HepG2 (cell line): Measurements from ENCODE around the gene GPC3. TPM values are rescaled to one million over a fixed set of nuclear protein-coding genes. Genes with fewer than 3 reads are reported as not detected.

Source experiments
- ATAC-seq: fragments of 200-7000 bp; cut with Tn5 transposase; 3 replicates; pipeline ENCODE4 v1.9.1; 2020; ENCODE audit warnings: mild to moderate bottlenecking, moderate library complexity
- BruUV-seq: library from RNA; stranded (reverse); fragments of 400-500 nt; replicated peaks from 2 replicates; lab custom pipeline; 2021; lab: Mats Ljungman, UMichigan
- CTCF ChIA-PET: fragments of 300-600 bp; formaldehyde crosslinking; extraction: SDS; loops from one replicate; lab custom pipeline; 2021; ENCODE audit warnings: low total read pairs, inconsistent platforms, low intra/inter-chr PET ratio; lab: Yijun Ruan, JAX
- POLR2A ChIA-PET: fragments of 350-600 bp; sonication (Branson Sonifier 250); formaldehyde crosslinking; loops from one replicate; lab custom pipeline; 2020; ENCODE audit warnings: antibody characterized with exemption, inconsistent platforms; lab: Yijun Ruan, JAX
- DNase-seq: peaks from one replicate; pipeline ENCODE4 v3.0.0-alpha.2; 2015; ENCODE audit warnings: low spot score
- FAIRE-seq: peaks from 3 replicates; lab custom pipeline; 2011; peaks lifted over from hg19 to GRCh38; lab: Jason Lieb, UNC
- H2AFZ ChIP-seq: one replicate; pipeline ENCODE4 v1.6.1; 2011; ENCODE audit warnings: low read length, inconsistent platforms
- H3K27ac ChIP-seq: fragments of 300-600 bp; 3 replicates; pipeline ENCODE4 v1.8.0; 2011; ENCODE audit warnings: mixed run types, mild to moderate bottlenecking, mixed read lengths, low read length, inconsistent platforms; ENCODE audit not compliant: insufficient read depth; ENCODE audit errors: extremely low read length
- H3K27me3 ChIP-seq, 2 experiments: fragments of 200-600 bp in 1 of 2; 2 replicates in 1 of 2; 3 replicates in 1 of 2; pipeline versions ENCODE4 v1.6.0 to v1.8.0; 2011; ENCODE audit warnings: low read length in 2 of 2, mild to moderate bottlenecking in 2 of 2, moderate library complexity in 2 of 2, inconsistent platforms in 1 of 2; ENCODE audit not compliant: insufficient read depth in 2 of 2, control insufficient read depth in 1 of 2
- H3K36me3 ChIP-seq, 2 experiments: fragments of 200-600 bp in 1 of 2; replicated peaks in 1 of 2; 2 replicates in 1 of 2; 3 replicates in 1 of 2; pipeline versions ENCODE4 v1.5.1 to v1.8.0; 2011; ENCODE audit warnings: low read length in 2 of 2, inconsistent platforms in 1 of 2; ENCODE audit not compliant: insufficient read depth in 2 of 2, control insufficient read depth in 1 of 2
- H3K4me1 ChIP-seq: 2 replicates; pipeline ENCODE4 v1.5.1; 2012; ENCODE audit warnings: low read length, inconsistent platforms; ENCODE audit not compliant: insufficient read depth
- H3K4me2 ChIP-seq: 2 replicates; pipeline ENCODE4 v1.6.0; 2011; ENCODE audit warnings: low read depth, low read length, inconsistent platforms
- H3K4me3 ChIP-seq, 3 experiments: fragments of 200-600 bp in 1 of 3; sonication (generic), shearing (Covaris generic) in 1 of 3; replicated peaks in 1 of 3; 2 replicates each; pipeline ENCODE4 v1.5.1; 2011 to 2016; ENCODE audit warnings: low read length in 3 of 3, inconsistent platforms in 2 of 3, low read depth in 2 of 3, mild to moderate bottlenecking in 2 of 3, control low read depth in 1 of 3, mixed read lengths in 1 of 3; ENCODE audit not compliant: insufficient read depth in 1 of 3
- H3K79me2 ChIP-seq: one replicate; pipeline ENCODE4 v1.6.1; 2011; ENCODE audit warnings: low read length, inconsistent platforms; ENCODE audit not compliant: insufficient read depth
- H3K9ac ChIP-seq: 2 replicates; pipeline ENCODE4 v1.6.0; 2011; ENCODE audit warnings: mild to moderate bottlenecking, low read depth, low read length, inconsistent platforms; ENCODE audit not compliant: insufficient read depth
- H3K9me3 ChIP-seq: 2 replicates; pipeline ENCODE4 v1.5.1; 2012; ENCODE audit warnings: mild to moderate bottlenecking, low read length
- H4K20me1 ChIP-seq: 2 replicates; pipeline ENCODE4 v1.6.0; 2011; ENCODE audit warnings: inconsistent platforms, mild to moderate bottlenecking, low read length, moderate library complexity; ENCODE audit not compliant: insufficient read depth
- CHD2 ChIP-seq: IDR thresholded peaks from 2 replicates; pipeline ENCODE4 v1.6.1; 2011; ENCODE audit warnings: low read depth, low read length, improper control_type of control experiment
- NRL ChIP-seq: sonication (generic); formaldehyde crosslinking; IDR thresholded peaks from 2 replicates; pipeline ENCODE4 v1.5.0; 2020; ENCODE audit warnings: missing genetic modification reagents, mild to moderate bottlenecking, moderate library complexity, borderline replicate concordance
- POGZ ChIP-seq: sonication (generic); formaldehyde crosslinking; IDR thresholded peaks from 2 replicates; pipeline ENCODE4 v1.4.0; 2020; ENCODE audit warnings: mild to moderate bottlenecking, missing genetic modification reagents
- SAP130 ChIP-seq: IDR thresholded peaks from 2 replicates; pipeline ENCODE4 v1.6.1; 2016; ENCODE audit warnings: low read depth
- SRSF9 ChIP-seq: fragments of 200-400 bp; formaldehyde crosslinking; IDR thresholded peaks from 2 replicates; pipeline ENCODE4 v1.6.1; 2018; ENCODE audit warnings: borderline replicate concordance, mild to moderate bottlenecking, low read depth, low read length; ENCODE audit not compliant: insufficient read depth, poor library complexity, severe bottlenecking
- ZFP41 ChIP-seq: sonication (generic); formaldehyde crosslinking; IDR thresholded peaks from 2 replicates; pipeline ENCODE4 v1.4.0; 2020; ENCODE audit warnings: mild to moderate bottlenecking, missing genetic modification reagents, borderline replicate concordance
- ZNF12 ChIP-seq: sonication (generic); formaldehyde crosslinking; IDR thresholded peaks from 2 replicates; pipeline ENCODE4 v1.5.0; 2020; ENCODE audit warnings: missing genetic modification reagents
- ZNF343 ChIP-seq: sonication (generic); formaldehyde crosslinking; IDR thresholded peaks from 2 replicates; pipeline ENCODE4 v1.4.0; 2020; ENCODE audit warnings: mild to moderate bottlenecking, missing genetic modification reagents
- ZNF441 ChIP-seq: sonication (generic); formaldehyde crosslinking; IDR thresholded peaks from 2 replicates; pipeline ENCODE4 v1.7.0; 2021; ENCODE audit warnings: missing genetic modification reagents, borderline replicate concordance
- WGBS: methylation state at CpG from one replicate; pipeline ENCODE4 v1.1.6; 2017; ENCODE audit warnings: low lambda C conversion rate; 5-methylcytosine and 5-hydroxymethylcytosine counted together
- in situ Hi-C: cut with HindIII; loops from 2 replicates; pipeline ENCODE4 v1.10.0; 2017; ENCODE audit warnings: low pct_unique_long_range_greater_than_20kb; ENCODE audit not compliant: extremely low pct_ligation_motif_present
- intact Hi-C: fragments of 100-400 bp; cut with micrococcal nuclease; formaldehyde crosslinking; loops from one replicate; pipeline ENCODE4 v1.10.0; 2022; ENCODE audit not compliant: unreplicated experiment
- polyA plus RNA-seq, 8 experiments: library from polyadenylated mRNA; depleted of rRNA in 3 of 8; stranded (reverse) in 7 of 8; unstranded in 1 of 8; fragments of >200 nt; fragmentation: Illumina TruSeq in 4 of 8; extraction: Trizol in 4 of 8; gene quantifications; 2 replicates each; pipeline versions ENCODE4 v1.2.1 to v1.2.3, GENCODE V29; 2011 to 2016; ENCODE audit warnings: low read depth in 4 of 8, missing spikeins in 1 of 8, mixed read lengths in 1 of 8; ENCODE audit not compliant: insufficient read depth in 1 of 8
- total RNA-seq, 5 experiments: library from RNA; depleted of rRNA; stranded (reverse); fragments of >200 nt; fragmentation: Illumina TruSeq; extraction: Trizol; gene quantifications; 2 replicates each; pipeline ENCODE4 v1.2.3, GENCODE V29; 2016; ENCODE audit warnings: low read depth in 1 of 5
- TF ChIP-seq, protein P1 (sequence below): sonication (generic); formaldehyde crosslinking; conservative IDR thresholded peaks from 2 replicates; pipeline ENCODE4 v1.4.0; 2020; ENCODE audit warnings: missing genetic modification reagents
- TF ChIP-seq, protein P2 (sequence below): sonication (generic); formaldehyde crosslinking; IDR thresholded peaks from 2 replicates; pipeline ENCODE4 v1.5.0; 2020; ENCODE audit warnings: missing genetic modification reagents
- TF ChIP-seq, protein P3 (sequence below), 2 experiments: IDR thresholded peaks; 2 replicates each; pipeline ENCODE4 v1.6.1; 2011 to 2012; ENCODE audit warnings: low read length in 2 of 2, borderline replicate concordance in 1 of 2, low read depth in 1 of 2, mild to moderate bottlenecking in 1 of 2, moderate library complexity in 1 of 2

GPC3 gene
- total and polyA plus RNA-seq, 2 of the 13 experiments (the other 11 are each of a cell fraction or from before 2014, with no cell fraction given): 1,799 to 3,263 TPM

DNA sequence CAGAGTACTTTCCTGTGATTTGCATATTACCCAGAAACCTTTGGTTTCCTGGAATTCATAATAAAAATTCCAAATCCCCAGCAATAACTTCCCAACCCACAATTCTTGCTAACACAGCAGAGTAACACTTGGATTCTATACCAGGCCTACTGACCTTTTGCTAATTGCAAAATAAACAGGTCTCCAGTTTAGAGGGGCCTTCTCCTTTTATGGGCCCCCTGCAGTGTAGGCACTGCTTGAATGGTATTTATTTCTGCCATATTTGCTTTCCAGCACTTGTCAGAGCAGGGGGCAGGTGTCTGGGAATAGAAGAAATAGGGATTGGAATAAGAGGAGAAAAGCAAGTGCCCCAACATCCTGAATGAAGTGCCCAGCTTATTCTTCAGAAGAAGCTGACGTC lies 25.3 kb upstream of the GPC3 start:
- WGBS: 100% methylated on average over 1 of the region's 1 CpG
- Histone ChIP-seq H3K4me2 (no peak overlapping the region), H3K36me3 (no peaks in the 10 kb centered on the region), H3K27ac (no peak overlapping the region), H3K4me1 (peaks cover 71% of the 10 kb centered on the region), H3K79me2 (peaks cover 4% of the 10 kb centered on the region), H3K9me3 (no peaks in the 10 kb centered on the region), H4K20me1 (no peaks in the 10 kb centered on the region), H3K4me3 (no peak overlapping the region), H2AFZ (no peak overlapping the region), H3K9ac (no peak overlapping the region), H3K27me3 (no peaks in the 10 kb centered on the region)
- BruUV-seq: no TSS peak
- ChIA-PET CTCF (no interaction called here), POLR2A (interaction anchor here (1.6 to 2.4 kb wide), 2 partner anchors 25 to 52 kb away, joined by 6 to 8 read pairs; partner anchors contain the start of gene GPC3)
- no peak for FAIRE-seq
- no peak for DNase-seq
- intact Hi-C loops (no loop called here), in situ Hi-C loops (no loop called here)
- TF ChIP-seq ZFP41 (CRISPR knock-in tag) (no peak), ZNF12 (CRISPR knock-in tag) (no peak)
- TF ChIP-seq, protein P1, sequence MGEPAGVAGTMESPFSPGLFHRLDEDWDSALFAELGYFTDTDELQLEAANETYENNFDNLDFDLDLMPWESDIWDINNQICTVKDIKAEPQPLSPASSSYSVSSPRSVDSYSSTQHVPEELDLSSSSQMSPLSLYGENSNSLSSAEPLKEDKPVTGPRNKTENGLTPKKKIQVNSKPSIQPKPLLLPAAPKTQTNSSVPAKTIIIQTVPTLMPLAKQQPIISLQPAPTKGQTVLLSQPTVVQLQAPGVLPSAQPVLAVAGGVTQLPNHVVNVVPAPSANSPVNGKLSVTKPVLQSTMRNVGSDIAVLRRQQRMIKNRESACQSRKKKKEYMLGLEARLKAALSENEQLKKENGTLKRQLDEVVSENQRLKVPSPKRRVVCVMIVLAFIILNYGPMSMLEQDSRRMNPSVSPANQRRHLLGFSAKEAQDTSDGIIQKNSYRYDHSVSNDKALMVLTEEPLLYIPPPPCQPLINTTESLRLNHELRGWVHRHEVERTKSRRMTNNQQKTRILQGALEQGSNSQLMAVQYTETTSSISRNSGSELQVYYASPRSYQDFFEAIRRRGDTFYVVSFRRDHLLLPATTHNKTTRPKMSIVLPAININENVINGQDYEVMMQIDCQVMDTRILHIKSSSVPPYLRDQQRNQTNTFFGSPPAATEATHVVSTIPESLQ (CRISPR knock-in tag): no peak
- TF ChIP-seq, all 625 proteins: peak for 0
- ATAC-seq: no peak

DNA sequence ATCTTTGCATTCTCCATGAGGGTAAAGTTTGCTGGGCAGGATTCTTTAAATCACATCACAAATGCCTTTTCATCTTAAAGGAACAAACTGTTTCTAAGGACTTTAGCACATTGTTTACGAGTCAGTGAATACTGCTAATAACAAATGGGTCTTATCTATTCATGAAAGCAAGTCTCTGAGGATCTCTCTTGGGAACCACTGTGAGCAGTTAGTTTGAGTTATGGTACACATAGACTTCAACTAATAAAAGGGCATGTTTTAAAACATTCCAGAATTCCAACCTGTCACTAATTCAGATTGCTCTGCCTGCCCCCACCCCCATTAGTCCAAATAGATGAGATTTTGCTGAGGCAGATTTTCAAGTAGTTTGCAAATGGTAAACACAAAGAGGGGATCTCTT lies 22.3 kb upstream of the GPC3 start:
- H4K20me1 ChIP-seq: no peaks in the 10 kb centered on the region
- peak overlapping the region; percentile 46; the same call in 1 of the 2 replicates for H3K9ac ChIP-seq
- peak overlapping the region; percentile 82 for H3K27ac ChIP-seq
- intact Hi-C loops: no loop called here
- H3K4me1 ChIP-seq: peaks cover 82% of the 10 kb centered on the region
- FAIRE-seq: no peak
- DNase-seq: no peak
- H3K4me3 ChIP-seq: no peak overlapping the region
- no peaks in the 10 kb centered on the region for H3K9me3 ChIP-seq
- peak overlapping the region; percentile 57 for H3K4me2 ChIP-seq
- H3K27me3 ChIP-seq: no peaks in the 10 kb centered on the region
- ChIA-PET CTCF (no interaction called here), POLR2A (interaction anchor here (1.1 to 1.9 kb wide), 4 partner anchors 13 to 22 kb away, joined by 3 to 8 read pairs (median 6); partner anchors contain the start of gene GPC3)
- in situ Hi-C loops: no loop called here
- 82% methylated on average over 1 of the region's 1 CpG for WGBS
- ATAC-seq: no peak
- H3K79me2 ChIP-seq: peaks cover 9% of the 10 kb centered on the region
- BruUV-seq: no TSS peak
- H3K36me3 ChIP-seq: no peaks in the 10 kb centered on the region
- no peak overlapping the region for H2AFZ ChIP-seq
- no peak for TF ChIP-seq SAP130 (CRISPR knock-in tag)
- TF ChIP-seq ZNF343 (CRISPR knock-in tag): no peak
- TF ChIP-seq NRL (CRISPR knock-in tag): no peak
- TF ChIP-seq, protein P2, sequence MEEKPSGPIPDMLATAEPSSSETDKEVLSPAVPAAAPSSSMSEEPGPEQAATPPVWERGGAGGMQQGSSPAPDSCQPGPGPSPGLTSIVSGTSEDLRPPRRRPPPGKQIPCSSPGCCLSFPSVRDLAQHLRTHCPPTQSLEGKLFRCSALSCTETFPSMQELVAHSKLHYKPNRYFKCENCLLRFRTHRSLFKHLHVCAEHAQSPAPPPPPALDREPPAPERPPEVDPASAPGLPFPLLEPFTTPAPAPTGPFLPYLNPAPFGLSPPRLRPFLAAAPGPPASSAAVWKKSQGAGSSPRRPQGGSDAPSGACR (CRISPR knock-in tag): no peak
- TF ChIP-seq POGZ: no peak
- no peak for TF ChIP-seq ZNF441 (CRISPR knock-in tag)
- TF ChIP-seq SRSF9: no peak
- TF ChIP-seq, protein P3, sequence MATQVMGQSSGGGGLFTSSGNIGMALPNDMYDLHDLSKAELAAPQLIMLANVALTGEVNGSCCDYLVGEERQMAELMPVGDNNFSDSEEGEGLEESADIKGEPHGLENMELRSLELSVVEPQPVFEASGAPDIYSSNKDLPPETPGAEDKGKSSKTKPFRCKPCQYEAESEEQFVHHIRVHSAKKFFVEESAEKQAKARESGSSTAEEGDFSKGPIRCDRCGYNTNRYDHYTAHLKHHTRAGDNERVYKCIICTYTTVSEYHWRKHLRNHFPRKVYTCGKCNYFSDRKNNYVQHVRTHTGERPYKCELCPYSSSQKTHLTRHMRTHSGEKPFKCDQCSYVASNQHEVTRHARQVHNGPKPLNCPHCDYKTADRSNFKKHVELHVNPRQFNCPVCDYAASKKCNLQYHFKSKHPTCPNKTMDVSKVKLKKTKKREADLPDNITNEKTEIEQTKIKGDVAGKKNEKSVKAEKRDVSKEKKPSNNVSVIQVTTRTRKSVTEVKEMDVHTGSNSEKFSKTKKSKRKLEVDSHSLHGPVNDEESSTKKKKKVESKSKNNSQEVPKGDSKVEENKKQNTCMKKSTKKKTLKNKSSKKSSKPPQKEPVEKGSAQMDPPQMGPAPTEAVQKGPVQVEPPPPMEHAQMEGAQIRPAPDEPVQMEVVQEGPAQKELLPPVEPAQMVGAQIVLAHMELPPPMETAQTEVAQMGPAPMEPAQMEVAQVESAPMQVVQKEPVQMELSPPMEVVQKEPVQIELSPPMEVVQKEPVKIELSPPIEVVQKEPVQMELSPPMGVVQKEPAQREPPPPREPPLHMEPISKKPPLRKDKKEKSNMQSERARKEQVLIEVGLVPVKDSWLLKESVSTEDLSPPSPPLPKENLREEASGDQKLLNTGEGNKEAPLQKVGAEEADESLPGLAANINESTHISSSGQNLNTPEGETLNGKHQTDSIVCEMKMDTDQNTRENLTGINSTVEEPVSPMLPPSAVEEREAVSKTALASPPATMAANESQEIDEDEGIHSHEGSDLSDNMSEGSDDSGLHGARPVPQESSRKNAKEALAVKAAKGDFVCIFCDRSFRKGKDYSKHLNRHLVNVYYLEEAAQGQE (IDR thresholded peaks at IDR 0.05; ENCODE audit: borderline replicate concordance in 1 of 2, low read depth in 1 of 2, low read length in 2 of 2): no peak
- no peak for TF ChIP-seq CHD2
